T-helper 1 cell treated with Interleukin-12 subunit alpha and Interleukin-12 subunit beta and Interleukin-4 antibody, amounts not matched to agents 30 μg/mL and 1 μg/mL, for 36 hours (primary cell): Measurements from ENCODE around the gene CLIP1.
"Not testable (repeated sequence)": the region's sequence is repeated elsewhere in the genome, so short reads cannot be mapped to it uniquely, and the experiment has no call there.

ENCODE experiments used
- H3K27ac Mint-ChIP-seq: one replicate; pipeline ENCODE4 v1.8.0; 2021; ENCODE audit warnings: mild to moderate bottlenecking, mixed read lengths
- H3K27me3 Mint-ChIP-seq: one replicate; pipeline ENCODE4 v1.8.0; 2021; ENCODE audit warnings: low read depth, mixed read lengths
- H3K36me3 Mint-ChIP-seq: one replicate; pipeline ENCODE4 v1.8.0; 2021; ENCODE audit warnings: low read depth, mixed read lengths
- H3K4me1 Mint-ChIP-seq: one replicate; pipeline ENCODE4 v1.8.0; 2021; ENCODE audit warnings: low read depth, mixed read lengths
- H3K4me3 Mint-ChIP-seq: one replicate; pipeline ENCODE4 v1.8.0; 2021; ENCODE audit warnings: mild to moderate bottlenecking, moderate library complexity, mixed read lengths
- H3K9me3 Mint-ChIP-seq: one replicate; pipeline ENCODE4 v1.8.0; 2021; ENCODE audit warnings: mixed read lengths

The CLIP1 gene

GRCh38 chr12:122394626-122395194 lies 27.8 kb downstream of the CLIP1 start:
- Mint-ChIP-seq H3K4me3 (no peak overlapping the region), H3K27ac (no peak overlapping the region), H3K4me1 (peaks cover 18% of the 10 kb centered on the region), H3K27me3 (no peaks in the 10 kb centered on the region), H3K9me3 (no peaks in the 10 kb centered on the region), H3K36me3 (peaks cover 11% of the 10 kb centered on the region)

- H3K9me3 Mint-ChIP-seq: no peaks in the 10 kb centered on the region
- H3K4me3 Mint-ChIP-seq: no peak overlapping the region
- H3K36me3 Mint-ChIP-seq: peaks cover 6% of the 10 kb centered on the region
- no peak overlapping the region for H3K27ac Mint-ChIP-seq
- no peaks in the 10 kb centered on the region for H3K27me3 Mint-ChIP-seq
- peaks cover 12% of the 10 kb centered on the region for H3K4me1 Mint-ChIP-seq
Observed at GRCh38 chr12:122393817-122394216, 28.7 kb downstream of the CLIP1 start.

- Mint-ChIP-seq H3K4me3 (no peak overlapping the region), H3K27ac (no peak overlapping the region), H3K9me3 (no peaks in the 10 kb centered on the region), H3K36me3 (peaks cover 6% of the 10 kb centered on the region), H3K4me1 (peaks cover 13% of the 10 kb centered on the region), H3K27me3 (no peaks in the 10 kb centered on the region)
Observed at GRCh38 chr12:122392411-122392810, 30.1 kb downstream of the CLIP1 start.

GRCh38 chr12:122389677-122390076 lies 32.8 kb downstream of the CLIP1 start:
- Mint-ChIP-seq H3K9me3 (no peaks in the 10 kb centered on the region), H3K27ac (no peak overlapping the region), H3K4me3 (no peak overlapping the region), H3K36me3 (peaks cover 4% of the 10 kb centered on the region), H3K27me3 (no peaks in the 10 kb centered on the region), H3K4me1 (peaks cover 11% of the 10 kb centered on the region)

GRCh38 chr12:122387887-122388286 lies 34.6 kb downstream of the CLIP1 start:
- H3K9me3 Mint-ChIP-seq: no peaks in the 10 kb centered on the region
- no peak overlapping the region for H3K27ac Mint-ChIP-seq
- no peak overlapping the region for H3K4me3 Mint-ChIP-seq
- H3K36me3 Mint-ChIP-seq: peaks cover 2% of the 10 kb centered on the region
- H3K4me1 Mint-ChIP-seq: peaks cover 7% of the 10 kb centered on the region
- no peaks in the 10 kb centered on the region for H3K27me3 Mint-ChIP-seq

- Mint-ChIP-seq H3K27me3 (no peaks in the 10 kb centered on the region), H3K4me3 (no peak overlapping the region), H3K27ac (no peak overlapping the region), H3K4me1 (peaks cover 9% of the 10 kb centered on the region), H3K36me3 (peaks cover 6% of the 10 kb centered on the region), H3K9me3 (no peaks in the 10 kb centered on the region)
Observed at GRCh38 chr12:122385171-122386016, 37.1 kb downstream of the CLIP1 start.

- Mint-ChIP-seq H3K4me3 (no peak overlapping the region), H3K36me3 (peaks cover 6% of the 10 kb centered on the region), H3K27ac (no peak overlapping the region), H3K9me3 (no peaks in the 10 kb centered on the region), H3K4me1 (peaks cover 9% of the 10 kb centered on the region), H3K27me3 (no peaks in the 10 kb centered on the region)
Observed at GRCh38 chr12:122382919-122383350, 39.5 kb downstream of the CLIP1 start.

- Mint-ChIP-seq H3K27ac (no peak overlapping the region), H3K9me3 (no peaks in the 10 kb centered on the region), H3K36me3 (peaks cover 11% of the 10 kb centered on the region), H3K4me3 (no peak overlapping the region), H3K27me3 (no peaks in the 10 kb centered on the region), H3K4me1 (peaks cover 8% of the 10 kb centered on the region)
Observed at GRCh38 chr12:122381021-122381420, 41.4 kb downstream of the CLIP1 start.

- not testable (repeated sequence) for H3K27me3 Mint-ChIP-seq, H3K4me1 Mint-ChIP-seq, H3K9me3 Mint-ChIP-seq, H3K4me3 Mint-ChIP-seq, H3K27ac Mint-ChIP-seq
- H3K36me3 Mint-ChIP-seq: peaks cover 14% of the 10 kb centered on the region
Observed at GRCh38 chr12:122376751-122377150, 45.7 kb downstream of the CLIP1 start.

- H3K9me3 Mint-ChIP-seq: no peaks in the 10 kb centered on the region
- peaks cover 8% of the 10 kb centered on the region for H3K4me1 Mint-ChIP-seq
- no peak overlapping the region for H3K4me3 Mint-ChIP-seq
- H3K36me3 Mint-ChIP-seq: peaks cover 18% of the 10 kb centered on the region
- no peak overlapping the region for H3K27ac Mint-ChIP-seq
- H3K27me3 Mint-ChIP-seq: no peaks in the 10 kb centered on the region
Observed at GRCh38 chr12:122374707-122375106, 47.8 kb downstream of the CLIP1 start.

- Mint-ChIP-seq H3K36me3 (peaks cover 20% of the 10 kb centered on the region), H3K4me3 (no peak overlapping the region), H3K4me1 (peaks cover 17% of the 10 kb centered on the region), H3K27ac (peak overlapping the region; percentile 2), H3K9me3 (no peaks in the 10 kb centered on the region), H3K27me3 (no peaks in the 10 kb centered on the region)
Observed at GRCh38 chr12:122371475-122372045, 50.9 kb downstream of the CLIP1 start.

GRCh38 chr12:122368361-122369073 lies 54.0 kb downstream of the CLIP1 start:
- Mint-ChIP-seq H3K4me1 (peaks cover 17% of the 10 kb centered on the region), H3K9me3 (no peaks in the 10 kb centered on the region), H3K4me3 (no peak overlapping the region), H3K27me3 (no peaks in the 10 kb centered on the region), H3K36me3 (peaks cover 25% of the 10 kb centered on the region), H3K27ac (no peak overlapping the region)

- peaks cover 15% of the 10 kb centered on the region for H3K4me1 Mint-ChIP-seq
- H3K36me3 Mint-ChIP-seq: peaks cover 24% of the 10 kb centered on the region
- H3K9me3 Mint-ChIP-seq, H3K27ac Mint-ChIP-seq, H3K27me3 Mint-ChIP-seq, H3K4me3 Mint-ChIP-seq: not testable (repeated sequence)
Observed at GRCh38 chr12:122367632-122368031, 54.8 kb downstream of the CLIP1 start.

- H3K27ac Mint-ChIP-seq: no peak overlapping the region
- no peaks in the 10 kb centered on the region for H3K27me3 Mint-ChIP-seq
- H3K4me1 Mint-ChIP-seq: peaks cover 14% of the 10 kb centered on the region
- H3K4me3 Mint-ChIP-seq: no peak overlapping the region
- no peaks in the 10 kb centered on the region for H3K9me3 Mint-ChIP-seq
- H3K36me3 Mint-ChIP-seq: peaks cover 22% of the 10 kb centered on the region
Observed at GRCh38 chr12:122366685-122367475, 55.6 kb downstream of the CLIP1 start.
